PC-3 (cell line): ENCODE results near the gene ZC3HAV1L. TPM values are rescaled to one million over a fixed set of nuclear protein-coding genes. Genes with fewer than 3 reads are reported as not detected.

ENCODE experiments used
- ATAC-seq: fragments of 200-7000 bp; cut with Tn5 transposase; 2 replicates; pipeline ENCODE4 v1.9.1; 2020; ENCODE audit warnings: mild to moderate bottlenecking, moderate library complexity
- BruUV-seq: library from RNA; stranded (reverse); fragments of 400-500 nt; replicated peaks from 2 replicates; lab custom pipeline; 2021; lab: Mats Ljungman, UMichigan
- CTCF ChIA-PET: fragments of 300-600 bp; sonication (Branson Sonifier 250); formaldehyde crosslinking; loops from one replicate; lab custom pipeline; 2022; ENCODE audit warnings: antibody characterized with exemption; lab: Charles Lee
- POLR2A ChIA-PET: fragments of 300-600 bp; sonication (Branson Sonifier 250); formaldehyde crosslinking; loops from one replicate; lab custom pipeline; 2022; ENCODE audit warnings: antibody characterized with exemption; ENCODE audit not compliant: unreplicated experiment; lab: Charles Lee
- DNase-seq: peaks from one replicate; pipeline ENCODE4 v3.0.0-alpha.2; 2015
- H2AFZ ChIP-seq: fragments of 300-600 bp; sonication (generic); 2 replicates; pipeline ENCODE4 v1.6.0; 2016; ENCODE audit warnings: antibody characterized with exemption, low read length
- H3F3A ChIP-seq: fragments of 300-600 bp; sonication (generic); one replicate; pipeline ENCODE4 v1.6.0; 2017; ENCODE audit warnings: antibody characterized with exemption, low read length, control low read depth, mild to moderate bottlenecking; ENCODE audit not compliant: unreplicated experiment
- H3K27ac ChIP-seq: fragments of 300-600 bp; sonication (generic); 2 replicates; pipeline ENCODE4 v1.5.1; 2016; ENCODE audit warnings: mild to moderate bottlenecking, low read length
- H3K27me3 ChIP-seq: fragments of 300-600 bp; sonication (generic); 2 replicates; pipeline ENCODE4 v1.6.1; 2016; ENCODE audit warnings: low read length, mixed read lengths
- H3K36me3 ChIP-seq: fragments of 300-600 bp; sonication (generic); 2 replicates; pipeline ENCODE4 v1.6.1; 2016; ENCODE audit warnings: low read depth, mixed run types, low read length, mixed read lengths
- H3K4me1 ChIP-seq: fragments of 300-600 bp; sonication (generic); 2 replicates; pipeline ENCODE4 v1.5.1; 2016; ENCODE audit warnings: low read length; ENCODE audit not compliant: insufficient read depth
- H3K4me2 ChIP-seq: fragments of 300-600 bp; sonication (generic); 2 replicates; pipeline ENCODE4 v1.6.0; 2016; ENCODE audit warnings: low read length
- H3K4me3 ChIP-seq: fragments of 300-600 bp; sonication (generic); 2 replicates; pipeline ENCODE4 v1.5.1; 2016; ENCODE audit warnings: mild to moderate bottlenecking, low read length, mixed read lengths
- H3K79me2 ChIP-seq: fragments of 300-600 bp; sonication (generic); 2 replicates; pipeline ENCODE4 v1.6.1; 2017; ENCODE audit warnings: low read length, mixed read lengths
- H3K9ac ChIP-seq: fragments of 300-600 bp; sonication (generic); 2 replicates; pipeline ENCODE4 v1.6.0; 2016; ENCODE audit warnings: mild to moderate bottlenecking, low read length
- H3K9me2 ChIP-seq: fragments of 300-600 bp; sonication (generic); replicated peaks from 2 replicates; pipeline ENCODE4 v1.6.1; 2016; ENCODE audit warnings: mixed run types, low read length, mixed read lengths
- H3K9me3 ChIP-seq: fragments of 300-600 bp; sonication (generic); 2 replicates; pipeline ENCODE4 v1.6.1; 2016; ENCODE audit warnings: low read length, mixed read lengths
- H4K20me1 ChIP-seq: fragments of 300-600 bp; sonication (generic); 2 replicates; pipeline ENCODE4 v1.6.1; 2016; ENCODE audit warnings: low read length, mixed read lengths
- EZH2 ChIP-seq: fragments of 300-600 bp; sonication (generic); IDR thresholded peaks from one replicate; pipeline ENCODE4 v1.6.1; 2017; ENCODE audit warnings: antibody characterized with exemption, mild to moderate bottlenecking, low read length; ENCODE audit not compliant: unreplicated experiment
- EZH2phosphoT487 ChIP-seq: fragments of 300-600 bp; sonication (generic); IDR thresholded peaks from 2 replicates; pipeline ENCODE4 v1.6.1; 2018; ENCODE audit warnings: mild to moderate bottlenecking, antibody characterized with exemption, low read length, borderline replicate concordance
- intact Hi-C: fragments of 100-400 bp; cut with micrococcal nuclease; formaldehyde crosslinking; loops from 2 replicates; pipeline ENCODE4 v1.9.0; 2023
- total RNA-seq: library from RNA; depleted of rRNA; stranded (reverse); fragments of >200 nt; gene quantifications from 2 replicates; pipeline ENCODE4 v1.2.3, GENCODE V29; 2014
- TF ChIP-seq, protein P1 (sequence below): fragments of 300-600 bp; sonication (generic); conservative IDR thresholded peaks from 2 replicates; pipeline ENCODE4 v1.5.1; 2017; ENCODE audit warnings: antibody characterized with exemption, low read depth, mild to moderate bottlenecking, low read length

Gene ZC3HAV1L
- total RNA-seq, 1 experiment from 2014 or later = 8.2 TPM

DNA sequence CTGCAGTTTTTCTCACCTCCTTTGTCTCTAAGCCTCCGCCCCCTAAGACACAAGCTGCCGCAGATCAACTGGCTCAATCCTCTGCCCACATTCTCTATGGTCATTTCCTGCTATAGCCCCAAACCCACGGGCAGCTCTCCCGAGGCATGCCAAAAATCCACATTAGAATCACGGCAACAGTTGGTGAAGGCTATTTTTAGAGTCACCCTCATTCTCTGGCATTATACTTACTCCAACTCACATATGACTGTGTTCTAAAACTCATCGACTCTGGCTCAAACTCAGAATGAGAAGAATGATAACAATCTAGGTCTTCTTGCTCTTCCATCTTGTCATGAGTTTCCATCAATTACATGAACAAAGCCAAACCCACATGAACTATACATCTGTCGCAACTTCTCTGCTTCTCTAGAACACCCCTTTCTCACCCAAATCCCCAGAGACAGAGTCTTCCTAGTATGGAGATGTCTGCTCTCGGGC is 43.8 kb downstream of the ZC3HAV1L start:
- Histone ChIP-seq H3K9me2 (no peaks in the 10 kb centered on the region), H3K9me3 (peaks cover 4% of the 10 kb centered on the region; the same call in 1 of the 2 replicates), H3K27me3 (no peaks in the 10 kb centered on the region), H3K27ac (no peak overlapping the region), H4K20me1 (no peaks in the 10 kb centered on the region), H3K4me3 (no peak overlapping the region), H3K4me1 (no peaks in the 10 kb centered on the region), H2AFZ (no peak overlapping the region), H3K9ac (no peak overlapping the region), H3K79me2 (no peaks in the 10 kb centered on the region), H3F3A (no peaks in the 10 kb centered on the region), H3K36me3 (no peaks in the 10 kb centered on the region), H3K4me2 (no peak overlapping the region)
- no TSS peak for BruUV-seq
- DNase-seq (no peak), ATAC-seq (no peak)
- TF ChIP-seq EZH2 (no peak), EZH2phosphoT487 (no peak)
- TF ChIP-seq, protein P1, sequence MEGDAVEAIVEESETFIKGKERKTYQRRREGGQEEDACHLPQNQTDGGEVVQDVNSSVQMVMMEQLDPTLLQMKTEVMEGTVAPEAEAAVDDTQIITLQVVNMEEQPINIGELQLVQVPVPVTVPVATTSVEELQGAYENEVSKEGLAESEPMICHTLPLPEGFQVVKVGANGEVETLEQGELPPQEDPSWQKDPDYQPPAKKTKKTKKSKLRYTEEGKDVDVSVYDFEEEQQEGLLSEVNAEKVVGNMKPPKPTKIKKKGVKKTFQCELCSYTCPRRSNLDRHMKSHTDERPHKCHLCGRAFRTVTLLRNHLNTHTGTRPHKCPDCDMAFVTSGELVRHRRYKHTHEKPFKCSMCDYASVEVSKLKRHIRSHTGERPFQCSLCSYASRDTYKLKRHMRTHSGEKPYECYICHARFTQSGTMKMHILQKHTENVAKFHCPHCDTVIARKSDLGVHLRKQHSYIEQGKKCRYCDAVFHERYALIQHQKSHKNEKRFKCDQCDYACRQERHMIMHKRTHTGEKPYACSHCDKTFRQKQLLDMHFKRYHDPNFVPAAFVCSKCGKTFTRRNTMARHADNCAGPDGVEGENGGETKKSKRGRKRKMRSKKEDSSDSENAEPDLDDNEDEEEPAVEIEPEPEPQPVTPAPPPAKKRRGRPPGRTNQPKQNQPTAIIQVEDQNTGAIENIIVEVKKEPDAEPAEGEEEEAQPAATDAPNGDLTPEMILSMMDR = no peak
- intact Hi-C loops = no loop called here
- ChIA-PET CTCF (no interaction called here), POLR2A (interaction anchor here (0.6 kb wide), 1 partner anchor 283 kb away, joined by 11 read pairs; no protein-coding TSS in a partner anchor)

DNA sequence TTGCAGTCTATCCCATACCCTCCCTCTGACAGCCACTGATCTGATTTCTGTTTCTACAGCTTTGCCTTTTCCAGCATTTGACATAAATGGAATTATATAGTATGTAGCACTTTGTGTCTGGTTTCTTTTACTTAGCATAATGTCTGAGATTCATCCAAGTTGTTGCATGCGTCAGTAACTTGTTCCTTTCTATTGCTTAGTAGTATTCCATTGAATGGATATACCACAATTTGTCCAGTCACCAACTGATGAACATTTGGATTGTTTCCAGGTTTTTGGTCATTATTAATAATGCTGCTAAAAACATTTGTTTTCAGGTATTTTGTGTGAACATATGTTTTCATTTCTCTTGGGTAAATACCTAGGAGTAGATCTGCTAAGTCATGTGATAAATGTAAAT is 48.2 kb downstream of the ZC3HAV1L start:
- Histone ChIP-seq H3K9ac (no peak overlapping the region), H4K20me1 (no peaks in the 10 kb centered on the region), H3K27me3 (no peaks in the 10 kb centered on the region), H3F3A (no peaks in the 10 kb centered on the region), H2AFZ (no peak overlapping the region), H3K27ac (no peak overlapping the region), H3K4me3 (no peak overlapping the region), H3K36me3 (no peaks in the 10 kb centered on the region), H3K4me1 (no peaks in the 10 kb centered on the region; the same call in 1 of the 2 replicates), H3K9me2 (no peaks in the 10 kb centered on the region), H3K9me3 (peaks cover 4% of the 10 kb centered on the region; the same call in 1 of the 2 replicates), H3K4me2 (no peak overlapping the region), H3K79me2 (no peaks in the 10 kb centered on the region)
- ATAC-seq (no peak), DNase-seq (no peak)
- ChIA-PET CTCF (no interaction called here), POLR2A (no interaction called here)
- TF ChIP-seq EZH2phosphoT487 = no peak
- intact Hi-C loops = no loop called here
- BruUV-seq = no TSS peak

DNA sequence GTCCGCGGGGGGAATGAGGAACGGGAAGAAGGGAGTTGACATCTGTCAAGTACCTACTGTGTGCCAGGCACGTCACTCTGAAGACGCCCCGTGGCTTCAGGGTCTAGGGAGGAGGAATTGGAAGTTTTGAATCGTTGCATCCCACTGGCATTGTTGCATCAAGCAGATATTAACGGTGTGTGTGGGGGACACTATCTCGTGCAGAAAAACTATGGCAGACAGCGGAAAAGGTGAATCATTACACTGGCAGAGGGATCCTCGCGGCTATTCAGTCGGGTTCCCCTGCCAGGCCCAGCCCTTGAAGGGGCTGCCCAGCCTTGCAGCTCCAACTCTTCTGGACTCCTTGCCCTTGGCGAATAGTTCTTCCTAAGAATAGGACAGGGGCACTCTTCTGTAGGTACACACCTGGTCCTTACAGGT is 53.6 kb downstream of the ZC3HAV1L start:
- ChIA-PET POLR2A (no interaction called here), CTCF (no interaction called here)
- Histone ChIP-seq H3K9me2 (no peaks in the 10 kb centered on the region), H3K4me1 (peaks cover 22% of the 10 kb centered on the region), H3K9me3 (no peaks in the 10 kb centered on the region), H3F3A (no peaks in the 10 kb centered on the region), H3K36me3 (no peaks in the 10 kb centered on the region), H2AFZ (no peak overlapping the region), H3K27ac (no peak overlapping the region), H3K79me2 (peaks cover 37% of the 10 kb centered on the region), H3K27me3 (no peaks in the 10 kb centered on the region), H4K20me1 (peaks cover 18% of the 10 kb centered on the region), H3K4me3 (peak overlapping the region; percentile 71), H3K9ac (peak overlapping the region; percentile 74; the same call in 1 of the 2 replicates), H3K4me2 (peak overlapping the region; percentile 85)
- no peak for DNase-seq
- intact Hi-C loops = loop anchor here (5.0 kb wide), 1 partner anchor 230 kb away; no protein-coding TSS in a partner anchor
- TF ChIP-seq EZH2 (no peak), EZH2phosphoT487 (no peak)
- TF ChIP-seq, protein P1 = no peak
- TSS peak; percentile 30 for BruUV-seq
- ATAC-seq = no peak
